ENCODE measurements around the gene PIKFYVE. TPM values are rescaled to one million over a fixed set of nuclear protein-coding genes. Genes with fewer than 3 reads are reported as not detected.

Gene PIKFYVE
- total RNA-seq, 1 experiment from 2014 or later, result 27.2 TPM

GRCh38 chr2:208346756-208347155 lies 80.7 kb downstream of the PIKFYVE start:
- H3K4ac ChIP-seq (ENCODE audit: low read depth, low read length), result no peak overlapping the region
- no peaks in the 10 kb centered on the region for H3K4me1 Mint-ChIP-seq
- no peak overlapping the region for H2BK120ac ChIP-seq (ENCODE audit: low read depth, low read length, poor library complexity, severe bottlenecking)
- no peak overlapping the region for H3T11ph ChIP-seq (ENCODE audit: low read length)
- H2BK5ac ChIP-seq (ENCODE audit: insufficient read length, low read length), result no peak overlapping the region
- no peaks in the 10 kb centered on the region for H3K27me3 Mint-ChIP-seq (ENCODE audit: low read depth)
- no peaks in the 10 kb centered on the region for H4K20me1 ChIP-seq (ENCODE audit: control insufficient read depth, insufficient read depth, insufficient read length)
- H3K79me2 ChIP-seq (ENCODE audit: insufficient read depth, low read length), result no peaks in the 10 kb centered on the region
- H3K14ac ChIP-seq (ENCODE audit: insufficient read depth, low read length), result no peak overlapping the region
- no peak overlapping the region for H3K18ac ChIP-seq (ENCODE audit: insufficient read length, low read depth, low read length)
- H3K9me3 Mint-ChIP-seq, result no peaks in the 10 kb centered on the region
- H4K5ac ChIP-seq (ENCODE audit: insufficient read length, low read depth, low read length), result no peak overlapping the region
- H2BK20ac ChIP-seq (ENCODE audit: low read depth, low read length, poor library complexity, severe bottlenecking), result no peak overlapping the region
- H2BK15ac ChIP-seq (ENCODE audit: low read depth, low read length), result no peak overlapping the region
- H3K79me1 ChIP-seq (ENCODE audit: insufficient read depth, low read depth, low read length, poor library complexity, severe bottlenecking), result no peaks in the 10 kb centered on the region
- H3K23ac ChIP-seq (ENCODE audit: insufficient read length, low read depth, low read length), result no peak overlapping the region
- H2AFZ ChIP-seq (ENCODE audit: low read length), result no peak overlapping the region
- no peak overlapping the region for H3K4me2 ChIP-seq (ENCODE audit: insufficient read depth, insufficient read length, low read length)
- H4K8ac ChIP-seq (replicated peaks; ENCODE audit: insufficient read length, low read depth, low read length), result no peak overlapping the region
- peaks cover 40 to 80% (median 56%) of the 10 kb centered on the region in 3 experiments for H3K36me3 Mint-ChIP-seq (ENCODE audit: insufficient read depth in 1 of 3, low read depth in 3 of 3)
- no peaks in the 10 kb centered on the region for H3K4me1 ChIP-seq (ENCODE audit: insufficient read depth, low read length)
- H3K9me3 ChIP-seq (ENCODE audit: control insufficient read depth, low read depth, low read length), result no peaks in the 10 kb centered on the region
- H3K56ac ChIP-seq (ENCODE audit: insufficient read length, low read depth, low read length), result no peak overlapping the region
- no peak overlapping the region for H3K9ac ChIP-seq (ENCODE audit: extremely low read depth, insufficient read length, low read length)
- H4K91ac ChIP-seq (ENCODE audit: insufficient read length, low read depth, low read length), result no peak overlapping the region
- no peak for TF ChIP-seq CTCF (conservative IDR thresholded peaks at IDR 0.05)
- H3K27ac ChIP-seq (ENCODE audit: insufficient read length, low read depth, low read length), result no peak overlapping the region
- WGBS (ENCODE audit: extremely low coverage, insufficient read length, low lambda C conversion rate), result no CpG with 5 or more reads among the region's 4 CpGs
- H3K4me3 Mint-ChIP-seq, result no peak overlapping the region
- no peak for DNase-seq
- no peak overlapping the region; a peak in 1 of 7 replicates for H3K27ac Mint-ChIP-seq
- no peaks in the 10 kb centered on the region for H3K27me3 ChIP-seq (ENCODE audit: insufficient read depth, low read length)
- H2AK5ac ChIP-seq (ENCODE audit: insufficient read length, low read length), result no peak overlapping the region
- no peaks in the 10 kb centered on the region for H3K23me2 ChIP-seq (ENCODE audit: insufficient read length, low read depth, low read length, poor library complexity, severe bottlenecking)
- H2BK12ac ChIP-seq (ENCODE audit: insufficient read length, low read depth, low read length), result no peak overlapping the region
